HG03571 (cell line): Measurements from ENCODE around the gene RGS6.
A peak's percentile ranks its signal among the peaks of the same experiment; 100 is the strongest.
"Not testable (repeated sequence)": the region's sequence is repeated elsewhere in the genome, so short reads cannot be mapped to it uniquely, and the experiment has no call there.

Experiments
- ATAC-seq: cut with Tn5 transposase; IDR thresholded peaks from one replicate; pipeline ENCODE4 v1.9.1; 2021; ENCODE audit not compliant: unreplicated experiment

RGS6 gene

DNA sequence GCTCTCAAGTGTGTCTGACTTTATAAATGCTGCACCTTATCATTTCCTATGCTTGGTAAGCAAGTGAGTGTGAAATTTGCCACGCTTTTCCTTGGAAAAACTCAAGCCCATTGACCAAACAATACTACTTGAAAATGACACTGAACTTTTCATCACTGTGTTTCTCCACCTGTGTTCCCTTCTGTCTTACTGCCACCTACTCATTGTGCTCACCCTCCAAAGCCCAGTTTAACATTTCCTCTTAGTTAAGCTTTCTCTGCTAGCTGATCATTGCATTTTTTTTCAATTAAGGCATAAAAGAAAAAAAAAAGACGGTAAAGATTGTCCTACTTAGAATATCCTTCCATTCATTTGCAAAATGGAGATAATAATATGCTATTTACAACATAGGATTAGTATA lies 516.0 kb downstream of the RGS6 start:
- no peak for ATAC-seq

DNA sequence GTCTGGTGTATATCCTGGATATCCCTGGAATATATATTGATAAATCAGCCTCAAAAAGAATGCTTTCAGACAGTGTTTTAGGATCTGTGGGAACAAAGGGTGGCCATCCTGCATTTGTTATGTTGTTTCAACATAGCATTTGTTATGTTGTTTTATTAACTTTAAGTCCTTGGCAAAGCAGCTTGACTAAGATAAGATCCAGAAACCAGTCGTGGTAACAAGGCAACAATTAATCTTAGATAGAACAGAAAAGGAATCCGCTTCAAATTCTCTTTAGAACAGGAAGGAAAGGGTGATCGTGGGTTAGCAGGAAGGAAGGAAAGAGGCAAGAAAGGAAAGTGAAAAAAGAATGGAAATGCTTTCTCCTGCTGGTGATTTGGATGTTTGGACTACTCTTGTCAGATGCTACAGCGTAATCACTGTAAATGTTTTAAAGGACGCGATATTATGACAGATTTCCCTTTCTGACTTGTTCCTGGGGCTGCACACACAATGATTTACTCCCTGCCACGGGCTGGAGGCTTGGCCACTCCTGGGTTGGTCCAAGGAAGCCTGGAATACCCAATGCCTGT lies 518.3 kb downstream of the RGS6 start:
- no peak for ATAC-seq

DNA sequence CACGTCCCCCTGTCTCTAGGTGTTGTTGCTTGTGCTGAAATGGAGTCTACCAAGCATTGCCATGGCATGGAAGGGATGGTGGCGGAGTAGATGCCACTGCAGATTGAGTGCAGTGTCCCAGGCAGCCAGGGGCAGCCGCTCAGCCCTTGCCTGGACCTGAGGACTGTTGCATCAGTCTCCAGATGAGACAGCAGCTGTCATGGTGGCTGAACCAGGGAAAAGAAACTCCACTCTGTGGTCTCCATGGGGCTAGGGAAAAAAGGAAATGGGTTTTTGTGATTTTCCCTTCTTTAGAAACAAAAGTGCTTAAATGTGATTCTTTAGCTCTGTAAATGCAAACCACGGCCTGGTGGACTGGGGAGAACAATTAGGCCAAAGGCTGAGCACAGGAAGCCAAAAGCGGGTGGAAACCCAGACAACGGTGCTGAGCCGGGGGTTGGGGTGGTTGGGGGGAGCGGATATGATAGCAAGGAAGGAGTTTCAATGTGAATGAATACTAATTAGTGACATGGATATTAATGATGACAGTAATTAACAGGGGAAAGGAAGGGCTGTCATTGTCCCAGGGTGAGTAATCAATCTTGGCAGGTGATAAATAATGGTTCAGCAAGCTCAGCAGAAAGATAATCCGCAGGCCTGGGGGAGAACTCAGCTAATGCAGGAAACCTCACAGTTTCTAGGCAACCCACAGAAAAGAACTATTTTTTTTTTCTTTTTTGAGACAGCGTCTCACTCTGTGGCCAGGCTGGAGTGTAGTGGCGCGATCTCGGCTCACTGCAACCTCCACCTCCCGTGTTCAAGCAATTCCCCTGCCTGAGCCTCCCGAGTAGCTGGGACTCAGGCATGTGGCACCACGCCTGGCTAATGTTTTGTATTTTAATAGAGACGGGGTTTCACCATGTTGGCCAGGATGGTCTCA lies 519.1 kb downstream of the RGS6 start:
- peak; percentile 66 for ATAC-seq

DNA sequence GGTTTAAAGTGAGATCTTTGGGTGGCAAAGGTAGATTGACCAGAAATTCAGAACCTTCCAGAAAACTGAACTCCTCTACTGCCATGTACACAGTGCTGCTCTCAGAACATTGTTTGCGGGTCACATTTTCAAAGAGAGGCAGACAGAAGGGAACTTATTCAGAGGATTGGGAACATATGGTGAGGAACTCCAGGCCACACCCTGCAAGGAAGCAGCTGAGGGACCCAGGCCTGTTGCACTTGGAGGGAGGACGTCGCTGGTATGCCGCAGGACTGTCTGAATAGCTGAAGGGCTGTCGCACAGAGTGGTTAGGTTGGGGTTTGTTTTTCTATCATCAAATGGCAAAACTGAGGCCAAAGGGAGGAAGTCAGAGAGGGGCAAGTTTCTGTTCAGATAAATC lies 520.5 kb downstream of the RGS6 start:
- no peak for ATAC-seq

DNA sequence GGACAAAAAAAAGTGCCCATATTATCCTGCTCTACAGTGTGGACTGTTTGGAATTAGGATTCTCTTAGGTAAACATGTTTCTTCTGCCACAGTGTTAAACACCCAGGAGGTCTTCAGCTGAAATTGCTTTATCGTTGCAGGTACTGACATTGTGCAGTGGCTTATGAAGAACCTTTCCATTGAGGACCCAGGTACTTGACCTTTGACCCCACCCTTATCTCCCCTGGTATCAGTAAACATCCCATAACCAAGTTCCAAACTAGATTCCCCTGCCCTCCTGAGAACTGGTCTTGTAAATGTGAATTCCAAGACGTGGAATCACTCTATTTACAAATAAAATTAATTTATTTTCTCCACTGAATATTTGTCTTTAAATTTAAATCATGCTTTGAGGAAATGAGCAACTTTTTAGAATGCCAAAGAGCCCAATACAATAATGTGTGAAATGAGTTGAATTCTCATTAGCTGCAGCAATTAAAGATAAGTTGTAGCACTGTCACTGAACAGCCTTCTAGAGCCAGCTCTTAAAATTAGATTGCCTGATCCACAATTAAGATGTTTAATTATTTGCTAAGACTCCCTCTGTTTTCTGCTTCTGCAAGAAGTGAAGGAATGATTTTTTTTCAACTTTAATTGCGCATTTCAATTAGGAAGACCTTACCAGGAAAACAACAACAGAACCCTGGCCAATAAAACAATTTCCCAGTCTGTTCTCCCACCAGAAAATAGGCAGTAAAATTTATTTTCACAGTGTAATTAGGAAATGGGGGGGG lies 522.3 kb downstream of the RGS6 start:
- ATAC-seq: no peak

DNA sequence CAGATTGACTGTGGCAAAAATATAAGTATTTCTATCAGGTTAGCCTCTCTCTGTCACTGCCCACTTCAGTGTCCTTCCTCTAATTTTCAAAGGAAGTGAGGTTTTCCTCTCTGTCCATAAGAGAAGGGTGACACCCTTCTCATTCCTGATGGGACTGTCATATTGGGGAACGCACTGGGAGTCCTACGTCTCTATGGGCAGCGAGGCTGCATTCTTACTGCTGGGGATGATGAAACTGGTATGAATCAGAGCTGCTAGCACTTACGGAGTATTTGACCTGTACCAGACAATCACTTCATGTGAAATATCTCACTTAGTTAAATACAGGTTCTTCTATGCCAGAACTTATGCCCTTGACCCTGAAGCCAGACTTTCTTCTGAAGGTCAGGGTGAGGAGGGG lies 525.4 kb downstream of the RGS6 start:
- ATAC-seq: no peak

DNA sequence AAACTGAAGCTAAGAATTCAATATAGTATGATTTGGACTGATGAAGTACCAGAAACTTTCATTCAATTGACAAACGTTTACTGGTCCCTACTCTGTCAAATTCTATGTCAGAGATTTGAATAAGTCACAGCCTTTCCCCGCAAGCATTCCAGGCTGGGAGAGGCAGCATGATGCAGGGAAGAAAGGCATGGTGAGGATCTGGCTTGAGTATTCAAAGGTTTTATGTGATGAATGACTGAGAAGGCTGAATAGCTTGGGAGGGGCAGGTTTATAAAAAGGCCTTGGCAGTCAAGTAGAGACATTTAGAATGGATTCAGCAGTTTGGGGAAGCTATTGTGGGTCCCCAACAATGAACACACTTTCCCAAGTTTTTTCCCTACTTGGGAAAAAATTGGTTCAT lies 529.8 kb downstream of the RGS6 start:
- ATAC-seq: no peak

DNA sequence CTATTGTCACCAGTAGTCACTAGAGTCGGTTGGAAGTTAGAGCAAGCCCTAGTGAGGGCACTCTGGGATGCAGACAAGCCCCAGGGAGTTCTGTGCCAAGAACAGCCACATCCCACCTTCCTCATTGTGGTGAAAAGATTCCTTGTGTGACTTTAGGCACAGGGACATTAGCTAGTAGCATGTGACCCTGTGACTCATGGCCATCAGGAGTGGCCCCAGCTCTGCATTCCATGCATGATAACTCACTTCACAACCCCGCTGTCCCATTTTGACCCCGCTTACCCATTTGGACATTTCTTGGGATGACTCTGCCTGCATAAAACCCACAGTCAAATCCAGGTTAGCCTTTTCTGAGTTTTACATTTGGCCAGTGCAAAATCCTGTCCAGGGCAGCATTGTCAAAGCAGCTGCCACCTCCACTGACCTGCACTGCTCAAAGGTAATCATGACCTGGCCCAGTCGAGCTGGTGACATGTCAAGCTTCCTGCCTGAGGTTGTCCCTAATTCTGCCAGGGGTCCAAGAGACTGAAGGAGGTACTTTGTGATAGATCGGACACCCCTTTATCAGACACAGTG lies 531.1 kb downstream of the RGS6 start:
- ATAC-seq: no peak

DNA sequence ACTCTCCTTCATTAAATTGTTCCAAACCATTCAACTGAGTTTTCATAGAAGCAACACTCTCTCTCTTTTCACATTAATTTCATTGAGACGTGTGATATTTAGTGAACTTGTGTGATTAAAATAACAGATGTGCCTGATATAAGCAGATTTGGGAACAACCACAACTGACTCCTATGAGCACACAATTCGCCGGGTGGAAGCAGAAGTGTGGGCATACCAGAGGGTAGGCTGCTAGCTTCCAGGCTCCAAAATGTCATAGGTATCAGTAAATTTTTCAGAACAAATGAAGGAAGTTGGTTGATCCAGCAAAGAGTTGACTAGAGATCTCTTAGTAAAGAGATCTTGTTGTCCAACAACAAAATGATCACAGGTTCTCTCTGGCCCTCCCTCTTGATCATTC lies 532.0 kb downstream of the RGS6 start:
- no peak for ATAC-seq

DNA sequence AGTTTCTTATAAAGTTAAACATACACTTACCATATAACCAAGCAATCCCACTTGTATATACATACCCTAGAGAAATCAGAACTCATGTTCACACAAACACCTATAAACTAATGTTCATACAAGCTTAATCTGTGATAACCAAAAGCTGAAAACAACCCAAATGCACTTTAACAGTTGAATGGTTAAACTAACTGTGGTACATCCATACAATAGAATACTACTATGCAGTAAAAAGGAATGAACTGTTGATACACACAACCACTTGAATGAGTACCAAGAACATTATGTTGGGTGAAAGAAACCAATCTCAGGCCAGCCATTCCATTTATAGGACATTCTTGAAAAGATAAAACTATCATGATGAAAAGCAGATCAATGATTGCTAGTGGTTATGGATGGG lies 534.1 kb downstream of the RGS6 start:
- no peak for ATAC-seq

DNA sequence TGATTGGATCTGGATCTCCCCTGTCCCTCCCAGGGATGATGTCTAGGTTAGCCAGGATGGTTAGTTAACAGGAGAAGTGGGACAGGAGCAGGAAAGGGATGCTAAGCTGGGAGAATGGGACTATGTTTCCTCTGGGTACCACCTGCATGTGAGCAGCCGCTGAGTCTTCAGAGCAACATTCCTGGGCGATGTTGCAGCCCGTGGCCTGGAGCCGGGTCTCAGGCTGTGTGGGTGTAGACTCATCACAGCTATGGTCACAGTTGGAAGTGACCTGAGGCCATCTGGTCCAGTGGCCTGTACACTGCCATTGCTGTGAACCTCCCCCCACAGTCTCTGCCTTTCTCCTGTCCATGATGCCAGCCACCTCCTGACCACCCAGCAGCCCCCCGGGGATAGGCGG lies 539.1 kb downstream of the RGS6 start:
- ATAC-seq: no peak

DNA sequence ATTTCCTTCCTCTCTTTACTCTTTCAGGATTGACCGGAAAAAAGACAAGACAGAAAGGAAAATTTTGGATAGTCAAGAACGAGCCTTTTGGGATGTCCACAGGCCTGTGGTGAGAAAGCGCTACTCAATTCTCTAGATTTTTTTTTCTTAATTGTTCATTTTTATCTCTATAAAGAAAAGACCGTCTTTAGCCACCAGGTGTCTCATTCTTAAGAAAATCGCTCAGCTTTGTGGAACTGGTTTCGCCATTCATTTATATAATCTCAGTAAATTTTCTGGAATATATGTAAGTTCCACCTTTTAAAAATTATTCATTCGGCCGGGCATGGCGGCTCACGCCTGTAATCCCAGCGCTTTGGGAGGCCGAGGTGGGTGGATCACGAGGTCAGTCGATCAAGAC lies 540.6 kb downstream of the RGS6 start:
- no peak for ATAC-seq

DNA sequence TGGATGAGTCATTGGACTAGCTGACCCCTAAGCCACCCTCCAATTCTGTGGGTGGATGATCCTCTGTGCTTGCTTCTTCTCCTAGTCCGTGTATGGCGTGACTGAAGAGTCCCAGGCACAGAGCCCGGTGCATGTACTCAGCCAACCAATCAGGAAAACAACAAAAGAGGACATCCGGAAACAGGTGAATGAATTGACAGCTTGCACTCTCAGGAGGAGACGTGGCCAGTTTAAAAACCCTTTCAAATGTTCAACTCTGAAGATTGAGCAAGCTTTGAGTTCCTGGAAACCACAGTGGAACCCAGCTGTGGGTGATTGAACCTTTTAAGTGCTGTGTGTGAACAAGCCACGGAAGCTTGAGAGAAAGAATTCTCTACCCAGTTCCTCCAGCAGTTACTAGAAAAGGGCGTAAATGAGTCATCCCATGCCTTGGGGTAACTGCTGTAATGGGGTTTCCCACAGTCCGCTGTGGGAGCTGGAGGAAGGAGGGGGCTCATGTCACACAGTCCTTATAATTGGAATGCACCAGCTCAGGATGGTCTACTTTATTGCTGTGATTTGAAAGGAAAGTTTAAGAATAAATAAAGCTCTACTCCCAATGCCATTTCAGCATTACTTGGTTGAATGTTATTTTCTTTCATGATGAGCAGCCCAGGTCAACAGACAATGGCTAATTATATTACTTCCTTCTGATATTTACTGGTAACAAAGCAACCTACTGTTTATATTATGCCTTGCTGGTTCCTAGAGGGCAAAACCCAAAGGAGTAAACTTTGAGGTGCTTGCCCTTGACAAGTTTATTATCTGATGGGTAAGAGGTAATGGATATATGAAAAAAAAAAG lies 544.6 kb downstream of the RGS6 start:
- ATAC-seq: peak; percentile 83

DNA sequence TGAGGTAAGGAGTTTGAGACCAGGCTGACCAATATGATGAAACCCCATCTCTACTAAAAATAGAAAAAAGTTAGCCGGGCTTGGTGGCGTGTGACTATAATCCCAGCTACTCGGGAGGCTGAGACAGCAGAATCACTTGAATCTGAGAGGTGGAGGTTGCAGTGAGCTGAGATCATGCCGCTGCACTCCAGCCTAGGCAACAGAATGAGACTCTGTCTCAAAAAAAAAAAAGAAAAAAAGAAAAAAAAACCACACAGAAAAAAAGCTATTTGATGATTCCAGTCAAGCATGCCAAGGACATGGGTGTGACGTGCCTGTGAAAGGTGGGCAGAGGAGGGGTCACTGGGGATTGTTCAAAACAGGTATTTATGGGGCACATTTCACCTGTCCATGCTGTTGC lies 545.3 kb downstream of the RGS6 start:
- not testable (repeated sequence) for ATAC-seq

DNA sequence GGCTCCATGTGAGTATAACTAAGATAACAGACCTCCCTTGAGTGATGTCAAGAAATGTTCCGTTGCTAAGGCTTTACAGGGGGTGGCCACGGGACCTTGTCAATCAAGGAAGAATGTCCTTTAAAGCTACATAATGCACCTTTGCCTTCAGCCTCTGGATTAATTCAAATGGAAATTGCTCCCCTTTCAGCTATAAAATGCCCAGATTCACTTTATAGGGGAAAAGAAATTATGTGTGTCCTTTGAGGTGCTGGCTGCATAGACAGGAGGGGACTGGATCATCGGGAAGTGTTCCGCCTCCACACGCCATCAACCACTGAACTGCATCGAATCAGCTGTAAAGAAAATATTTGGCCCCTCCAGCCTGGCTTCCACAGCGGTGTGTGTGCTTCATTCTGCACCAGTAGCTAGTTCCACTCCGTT lies 546.3 kb downstream of the RGS6 start:
- no peak for ATAC-seq

DNA sequence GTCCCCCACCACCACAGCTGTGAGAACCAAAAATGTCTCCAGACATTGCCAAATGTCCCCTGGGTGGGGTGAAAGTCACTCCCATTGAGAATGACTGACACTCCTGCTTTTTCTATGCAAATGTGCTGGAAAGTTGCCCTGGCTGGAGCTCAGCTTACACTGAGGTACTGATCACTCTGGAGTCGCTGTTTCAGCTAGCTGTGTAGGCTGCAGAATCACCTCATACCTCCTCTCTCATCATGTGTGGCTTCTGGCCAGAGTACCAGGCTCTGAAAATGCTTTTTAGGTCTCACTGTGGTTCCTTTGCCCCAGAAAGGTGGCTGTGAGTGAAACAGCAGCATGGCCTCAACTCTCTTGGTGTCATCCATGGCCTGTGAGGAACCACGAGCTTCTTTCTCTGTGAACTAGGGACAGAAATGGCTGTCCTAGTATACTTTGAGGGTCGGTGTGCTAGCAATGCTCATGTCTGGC lies 547.3 kb downstream of the RGS6 start:
- no peak for ATAC-seq

DNA sequence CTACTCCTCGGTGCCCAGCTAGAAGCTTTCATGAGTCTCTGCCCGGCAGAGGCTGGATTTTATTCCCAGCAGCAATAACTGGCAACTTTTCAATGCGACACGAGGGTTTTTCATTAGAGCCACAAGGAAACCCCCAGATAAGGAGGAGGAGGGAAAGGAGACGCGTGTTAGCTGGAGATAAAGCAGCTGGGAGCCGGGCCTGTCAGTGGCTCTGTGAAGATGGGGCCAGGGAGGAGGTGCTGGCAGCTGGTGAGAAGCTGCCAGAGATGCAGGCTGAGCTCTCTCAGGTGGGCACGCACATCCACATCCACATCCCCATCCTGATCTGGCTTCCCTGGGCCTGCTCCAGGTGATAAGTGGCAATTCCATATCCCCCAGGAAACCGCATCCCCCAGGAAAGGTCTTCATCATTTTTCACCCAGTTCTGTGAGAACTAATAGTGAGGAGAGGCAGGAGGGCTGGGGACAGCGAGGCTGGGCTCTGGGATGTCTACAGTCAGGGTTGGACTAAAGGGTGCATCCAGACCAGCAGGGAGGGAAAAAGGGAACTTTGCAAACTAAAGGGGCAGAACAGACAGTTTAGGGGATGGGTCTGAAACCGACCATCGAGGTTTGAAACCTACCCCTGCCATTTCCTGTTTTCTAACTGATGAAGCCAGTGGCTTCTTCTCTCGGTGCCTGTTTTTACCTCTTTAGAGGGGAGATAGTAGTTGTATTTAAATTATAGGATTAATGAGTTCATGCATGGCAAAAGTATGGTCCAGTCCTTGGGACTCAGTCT lies 548.4 kb downstream of the RGS6 start:
- no peak for ATAC-seq

DNA sequence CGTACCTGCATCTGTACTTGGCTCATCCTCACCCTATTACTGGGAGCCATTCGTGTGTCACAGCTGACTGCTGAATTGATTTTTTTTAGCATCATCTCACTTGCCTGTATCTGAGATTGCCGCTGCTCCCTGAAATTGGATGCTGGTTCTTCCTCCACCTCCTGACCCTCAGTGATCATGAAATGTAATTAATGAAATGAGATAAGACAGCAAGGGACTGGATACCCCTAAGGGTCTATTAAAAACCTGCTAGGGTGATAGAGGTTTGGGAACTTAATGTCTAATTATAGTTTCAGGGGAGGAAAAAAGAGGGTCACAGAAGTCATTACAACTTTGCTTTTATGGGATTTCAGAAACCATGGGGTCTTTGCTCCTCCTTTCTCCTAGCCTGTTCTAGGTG lies 551.1 kb downstream of the RGS6 start:
- no peak for ATAC-seq

DNA sequence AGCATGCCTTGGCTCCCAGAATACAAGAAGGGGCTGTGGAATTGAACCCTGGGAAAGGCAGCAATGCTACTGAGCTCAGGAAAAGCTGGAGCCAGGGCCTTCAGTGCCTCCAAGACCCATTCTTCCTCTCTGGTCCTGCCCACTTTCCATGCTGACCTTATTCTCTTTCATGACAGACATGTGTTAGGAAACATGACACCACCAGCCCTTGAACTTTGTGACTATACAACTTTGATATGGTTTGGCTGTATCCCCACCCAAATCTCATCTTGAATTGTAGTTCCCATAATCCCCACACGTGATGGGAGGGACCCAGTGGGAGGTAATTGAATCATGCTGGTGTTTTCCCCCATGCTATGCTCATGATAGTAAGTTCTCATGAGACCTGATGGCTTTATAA lies 553.5 kb downstream of the RGS6 start:
- ATAC-seq: no peak

DNA sequence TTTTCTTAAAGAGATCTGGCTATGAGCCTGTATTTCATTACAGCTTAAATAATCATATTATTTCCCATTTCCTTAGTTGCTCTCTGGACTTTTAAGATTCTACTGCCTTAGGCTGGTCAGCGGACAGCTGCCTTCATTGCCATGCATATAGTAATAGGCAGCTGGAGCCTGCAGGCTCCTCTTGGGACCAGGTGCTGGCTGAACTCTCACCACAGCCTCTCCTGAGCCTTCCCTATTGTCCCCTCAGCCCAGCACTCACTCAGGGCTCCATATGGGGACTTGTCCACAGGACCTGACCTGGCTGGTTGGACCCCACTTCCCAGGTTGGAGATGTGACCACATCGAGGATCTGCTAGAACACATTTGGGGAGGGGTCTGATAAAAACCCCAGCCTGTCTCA lies 556.3 kb downstream of the RGS6 start:
- no peak for ATAC-seq
